GM18861 (cell line): ENCODE results near the gene SH3D19.
A peak's percentile ranks its signal among the peaks of the same experiment; 100 is the strongest.
"Not testable (repeated sequence)": the region's sequence is repeated elsewhere in the genome, so short reads cannot be mapped to it uniquely, and the experiment has no call there.

Experiments used
- ATAC-seq: cut with Tn5 transposase; IDR thresholded peaks from one replicate; pipeline ENCODE4 v1.9.1; 2021; ENCODE audit not compliant: unreplicated experiment

Gene SH3D19

DNA sequence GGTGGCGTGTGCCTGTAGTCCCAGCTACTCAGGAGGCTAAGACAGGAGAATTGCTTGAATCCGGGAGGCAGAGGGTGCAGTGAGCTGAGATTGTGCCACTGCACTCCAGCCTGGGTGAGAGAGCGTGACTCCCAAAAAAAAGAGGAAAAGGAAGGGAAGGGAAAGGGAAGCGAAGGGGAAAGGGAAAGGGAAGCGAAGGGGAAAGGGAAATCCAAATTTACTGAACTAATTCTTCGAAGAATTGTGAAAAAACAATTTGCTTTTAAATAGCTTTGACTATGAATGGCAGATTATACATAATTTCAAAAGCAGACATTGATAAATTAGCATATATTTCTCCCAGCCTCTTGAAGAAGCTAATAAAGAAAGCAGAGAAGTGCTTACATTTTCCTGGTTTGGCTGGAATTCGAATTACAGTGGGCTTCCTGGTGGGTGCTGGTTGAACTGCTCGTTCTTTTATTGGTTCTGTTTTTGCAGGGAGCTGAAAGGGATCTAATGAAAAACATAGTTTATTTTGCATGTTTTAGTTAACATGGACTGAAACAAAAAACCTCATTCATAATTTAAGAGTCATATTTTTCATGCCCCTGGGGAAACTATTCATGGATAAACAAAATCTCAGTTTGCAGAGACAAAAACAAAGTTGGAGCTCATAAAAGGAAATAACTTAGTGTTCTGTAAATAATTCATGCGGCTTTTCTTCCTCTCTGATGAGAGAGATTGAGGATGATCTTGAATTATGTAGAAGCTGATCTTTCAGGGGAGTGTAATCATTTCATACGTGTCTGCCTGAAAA is 160.0 kb downstream of the SH3D19 start:
- ATAC-seq, result no peak

- no peak for ATAC-seq
Measured at GRCh38 chr4:151163855-151164254, 161.6 kb downstream of the SH3D19 start.

GRCh38 chr4:151158979-151159378 is 166.4 kb downstream of the SH3D19 start:
- ATAC-seq, result no peak

- no peak for ATAC-seq
Measured at GRCh38 chr4:151157543-151157942, 167.9 kb downstream of the SH3D19 start.

GRCh38 chr4:151153585-151153984 is 171.8 kb downstream of the SH3D19 start:
- no peak for ATAC-seq

DNA sequence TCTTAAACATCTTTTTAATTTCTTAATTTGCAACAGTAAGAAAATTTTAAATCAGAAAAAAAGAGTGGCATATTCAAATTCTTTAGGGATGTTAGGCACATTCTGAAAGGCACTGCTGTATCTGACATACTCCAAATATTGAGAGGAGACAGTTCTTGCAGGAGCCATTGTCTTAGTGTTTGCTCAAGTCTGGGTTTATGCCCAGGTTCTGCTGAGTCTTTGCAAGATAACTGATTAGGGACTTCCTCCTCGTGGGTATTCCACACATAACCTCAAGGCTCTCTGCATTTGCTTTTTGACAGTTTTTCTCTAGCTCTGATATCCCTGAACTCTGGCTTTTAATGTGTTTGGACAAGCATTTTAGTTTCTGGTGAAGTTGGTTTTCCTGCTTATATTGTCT is 173.4 kb downstream of the SH3D19 start:
- ATAC-seq, result no peak

GRCh38 chr4:151150821-151151580 is 174.4 kb downstream of the SH3D19 start:
- ATAC-seq, result no peak

GRCh38 chr4:151148261-151148660 is 177.1 kb downstream of the SH3D19 start:
- ATAC-seq, result no peak

DNA sequence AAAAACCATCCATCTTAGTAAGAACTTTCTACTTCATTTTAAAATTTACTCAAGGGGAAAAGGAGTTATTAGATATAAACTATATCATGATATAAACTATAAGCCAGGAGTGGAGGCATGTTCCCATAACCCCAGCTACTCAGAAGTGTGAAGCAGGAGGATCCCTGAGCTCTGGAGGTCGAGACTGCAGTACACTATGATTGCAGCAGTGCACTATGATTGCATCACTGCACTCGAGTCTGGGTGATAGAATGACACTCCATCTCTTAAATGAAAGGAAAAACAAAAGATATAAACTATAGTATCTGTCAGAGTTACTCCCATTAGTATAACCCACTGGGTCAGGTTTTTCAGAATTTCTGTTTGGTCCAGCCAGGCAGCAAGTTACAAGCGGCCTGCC is 178.4 kb downstream of the SH3D19 start:
- no peak for ATAC-seq

- no peak for ATAC-seq
Measured at GRCh38 chr4:151144329-151145072, 180.9 kb downstream of the SH3D19 start.

- ATAC-seq, result no peak
Measured at GRCh38 chr4:151143811-151144210, 181.6 kb downstream of the SH3D19 start.

DNA sequence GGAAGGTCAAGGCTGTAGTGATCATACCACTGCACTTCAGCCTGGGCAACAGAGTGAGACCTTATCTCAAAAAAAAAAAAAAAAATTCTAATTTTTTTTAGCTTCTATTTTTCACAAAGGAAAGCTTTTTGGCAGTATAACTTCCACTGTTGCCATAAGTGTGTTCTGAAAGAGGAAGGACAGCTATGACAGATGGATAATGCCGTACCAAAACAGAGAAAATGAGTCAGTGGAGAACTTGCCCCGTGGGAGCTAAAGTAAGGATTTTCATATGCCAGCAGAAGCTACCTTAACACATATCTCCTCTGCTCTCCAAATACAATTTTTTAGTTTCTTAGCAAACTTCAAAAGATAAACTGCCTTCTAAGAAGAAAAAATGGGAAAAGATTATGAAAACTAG is 182.2 kb downstream of the SH3D19 start:
- no peak for ATAC-seq

DNA sequence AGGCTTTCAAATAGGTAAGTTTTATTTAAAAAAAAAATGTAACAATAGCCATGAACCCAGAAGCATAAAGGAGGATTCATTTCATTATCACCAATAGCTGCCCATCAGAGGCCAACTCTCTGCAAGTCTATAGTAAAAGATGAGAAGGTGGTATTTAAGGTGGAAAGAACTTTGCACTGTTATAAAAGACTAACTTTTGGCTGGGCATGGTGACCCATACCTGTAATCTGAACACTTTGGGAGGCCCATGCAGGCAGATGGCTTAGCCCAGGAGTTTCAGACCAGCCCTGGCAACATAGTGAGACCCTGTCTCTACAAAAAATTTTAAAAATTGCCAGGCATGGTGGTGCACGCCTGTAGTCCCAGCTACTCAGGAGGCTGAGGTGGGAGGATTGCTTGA is 182.6 kb downstream of the SH3D19 start:
- ATAC-seq, result no peak

DNA sequence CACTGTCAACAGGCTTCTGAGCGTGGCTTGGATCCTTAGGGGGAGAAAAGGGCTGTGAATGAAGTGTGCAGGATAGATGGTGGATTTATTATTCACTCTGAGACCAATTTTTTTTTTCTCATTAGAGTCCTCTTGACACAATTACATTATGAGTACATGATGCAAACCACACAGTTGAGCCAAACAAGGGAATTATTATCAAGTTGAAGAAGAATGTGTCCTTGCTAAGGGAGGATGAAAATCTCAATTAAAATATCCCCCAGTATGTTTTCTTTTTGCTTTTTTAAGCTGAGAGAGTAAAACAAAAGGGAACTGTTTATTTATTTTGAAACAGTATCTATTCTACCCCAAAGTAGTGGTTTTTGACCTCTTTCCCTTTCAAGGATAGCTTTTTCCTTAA is 185.6 kb downstream of the SH3D19 start:
- ATAC-seq, result no peak

GRCh38 chr4:151136048-151136447 is 189.4 kb downstream of the SH3D19 start:
- not testable (repeated sequence) for ATAC-seq

DNA sequence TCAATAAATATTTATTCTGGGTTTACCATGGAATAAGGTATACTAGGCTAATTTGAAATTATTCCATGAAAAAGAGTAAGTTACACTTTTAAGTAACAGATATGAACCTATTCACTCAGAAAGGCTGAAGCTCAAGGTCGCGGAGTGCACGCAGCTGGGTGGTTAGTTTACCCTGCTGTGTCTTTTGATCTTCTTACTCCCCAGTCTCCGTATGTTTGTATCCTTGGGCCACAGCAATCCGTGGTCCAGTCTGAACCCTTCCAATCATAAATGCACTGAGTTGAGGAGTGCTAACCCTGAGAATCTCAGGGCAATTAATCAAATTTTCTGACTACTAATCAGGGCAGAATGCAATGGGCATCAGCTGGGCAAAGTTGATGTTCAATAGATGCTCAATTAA is 192.1 kb downstream of the SH3D19 start:
- no peak for ATAC-seq

GRCh38 chr4:151129796-151130195 is 195.6 kb downstream of the SH3D19 start:
- ATAC-seq, result no peak

DNA sequence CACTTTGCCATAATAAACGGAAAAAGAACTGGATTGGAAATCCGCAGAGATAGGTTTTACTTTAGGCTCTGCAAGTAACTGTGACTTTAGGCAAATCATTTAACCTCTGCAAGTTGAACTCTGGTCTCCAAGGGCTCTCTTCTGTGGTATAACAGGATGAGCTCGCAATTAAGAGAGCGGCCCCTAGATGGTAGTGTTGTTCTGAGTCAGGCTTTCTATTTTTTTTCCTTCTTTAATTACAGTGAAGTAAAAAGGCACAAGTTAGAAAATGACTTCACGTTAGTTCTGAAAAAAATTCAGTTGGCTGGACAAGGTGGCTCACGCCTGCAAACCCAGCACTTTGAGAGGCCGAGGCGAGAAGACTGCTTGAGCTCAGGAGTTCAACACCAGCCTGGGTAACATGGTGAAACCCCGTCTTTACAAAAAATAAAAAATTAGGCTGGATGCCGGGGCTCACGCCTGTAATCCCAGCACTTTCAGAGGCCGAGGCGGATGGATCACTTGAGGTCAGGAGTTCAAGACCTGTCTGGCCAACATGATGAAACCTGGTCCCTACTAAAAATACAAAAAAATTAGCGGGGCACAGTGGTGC is 207.9 kb downstream of the SH3D19 start:
- peak; percentile 91 for ATAC-seq

- ATAC-seq, result no peak
Measured at GRCh38 chr4:151114986-151115385, 210.4 kb downstream of the SH3D19 start.

DNA sequence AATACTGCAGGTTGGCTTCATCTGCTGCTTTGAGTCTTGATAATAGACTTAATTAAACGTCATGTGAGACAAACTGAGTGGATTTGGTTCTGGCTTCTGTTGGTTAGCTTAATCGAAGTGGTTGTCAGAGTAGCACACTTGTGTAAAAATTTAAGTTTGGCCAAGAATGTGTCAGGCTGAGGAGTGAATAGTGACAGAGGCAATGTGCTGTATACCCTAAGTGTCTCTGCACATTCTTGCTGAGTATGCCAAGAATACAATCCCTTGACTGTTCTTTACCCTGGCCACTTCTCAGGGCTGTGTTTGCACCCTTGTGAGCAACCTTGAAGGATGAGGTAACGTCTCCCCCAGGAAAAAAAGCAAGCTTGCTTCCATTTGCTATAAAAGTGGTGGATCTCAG is 211.1 kb downstream of the SH3D19 start:
- no peak for ATAC-seq

- no peak for ATAC-seq
Measured at GRCh38 chr4:151110236-151110635, 215.2 kb downstream of the SH3D19 start.
